Activated CD4-positive, alpha-beta T cell treated with anti-CD3 and anti-CD28 coated beads for 4 hours (primary cell): Measurements from ENCODE around the gene ZCCHC4.
A peak's percentile ranks its signal among the peaks of the same experiment; 100 is the strongest.

Source experiments
- DNase-seq, 2 donors: peaks; one replicate each; pipeline ENCODE4 v3.0.0-alpha.2; 2020

ZCCHC4 gene

GRCh38 chr4:25312496-25313200, at the start of gene ZCCHC4:
Gene ZCCHC4, plus strand, starts transcription at chr4:25312774. Its CDS starts 36 bp downstream, at chr4:25312810.
- peak; percentile 86 to 87 for DNase-seq

DNA sequence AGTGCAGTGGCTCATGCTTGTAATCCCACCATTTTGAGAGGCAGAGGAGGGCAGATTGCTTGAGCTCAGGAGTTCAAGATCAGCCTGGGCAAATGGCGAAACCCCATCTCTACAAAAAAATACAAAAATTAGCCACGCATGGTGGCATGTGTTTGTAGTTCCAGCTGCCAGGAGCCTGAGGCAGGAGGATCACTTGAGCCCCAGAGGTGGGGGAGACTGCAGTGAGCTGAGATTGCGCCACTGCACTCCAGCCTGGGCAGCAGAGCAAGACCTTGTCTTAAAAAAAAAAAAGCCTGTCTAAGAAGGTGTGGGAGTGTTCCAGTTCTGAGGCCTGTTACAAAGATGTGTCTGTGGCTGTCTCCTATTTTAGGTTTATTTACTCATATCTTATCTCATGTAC, 40.7 kb upstream of the ZCCHC4 start:
- DNase-seq = no peak

DNA sequence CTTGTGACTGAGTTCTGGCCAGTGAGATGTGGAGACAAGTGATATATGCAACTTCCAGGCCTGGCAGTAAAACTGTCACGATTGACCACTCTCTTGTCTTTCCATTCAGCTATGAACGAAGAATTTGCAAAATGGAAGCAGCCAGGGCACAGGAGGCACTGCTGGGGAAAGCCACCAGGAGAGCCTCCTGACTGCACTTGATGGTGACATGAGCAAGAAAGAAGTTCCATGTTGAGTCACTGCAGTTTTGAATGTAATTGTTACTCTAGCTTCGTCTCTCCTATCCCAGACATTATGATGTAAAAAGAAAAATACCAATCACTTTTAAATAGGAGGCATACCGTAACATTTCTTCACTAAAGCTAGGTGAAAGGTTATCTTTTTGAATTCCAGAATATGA, 32.4 kb upstream of the ZCCHC4 start:
- DNase-seq = no peak

DNA sequence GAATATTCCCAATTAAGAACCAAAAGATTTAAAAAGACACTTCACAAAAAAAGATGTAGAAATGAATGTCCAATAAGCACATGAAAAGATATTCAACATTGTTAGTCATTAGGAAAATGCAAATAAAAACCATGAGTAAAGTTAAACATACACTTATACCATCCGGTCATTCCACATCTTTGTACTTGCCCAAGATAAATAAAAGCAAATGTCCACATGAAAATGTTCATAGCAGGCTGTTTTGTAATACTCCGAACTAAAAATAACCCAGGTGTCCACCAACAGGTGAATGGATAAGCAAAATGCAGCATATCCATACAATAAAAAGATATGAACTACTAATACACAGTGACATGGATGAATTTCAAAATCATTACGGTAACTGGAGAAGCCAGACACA, 28.6 kb upstream of the ZCCHC4 start:
- no peak for DNase-seq

GRCh38 chr4:25284466-25284865, 28.1 kb upstream of the ZCCHC4 start:
- no peak for DNase-seq

GRCh38 chr4:25290490-25291067, 22.0 kb upstream of the ZCCHC4 start:
- DNase-seq = no peak

DNA sequence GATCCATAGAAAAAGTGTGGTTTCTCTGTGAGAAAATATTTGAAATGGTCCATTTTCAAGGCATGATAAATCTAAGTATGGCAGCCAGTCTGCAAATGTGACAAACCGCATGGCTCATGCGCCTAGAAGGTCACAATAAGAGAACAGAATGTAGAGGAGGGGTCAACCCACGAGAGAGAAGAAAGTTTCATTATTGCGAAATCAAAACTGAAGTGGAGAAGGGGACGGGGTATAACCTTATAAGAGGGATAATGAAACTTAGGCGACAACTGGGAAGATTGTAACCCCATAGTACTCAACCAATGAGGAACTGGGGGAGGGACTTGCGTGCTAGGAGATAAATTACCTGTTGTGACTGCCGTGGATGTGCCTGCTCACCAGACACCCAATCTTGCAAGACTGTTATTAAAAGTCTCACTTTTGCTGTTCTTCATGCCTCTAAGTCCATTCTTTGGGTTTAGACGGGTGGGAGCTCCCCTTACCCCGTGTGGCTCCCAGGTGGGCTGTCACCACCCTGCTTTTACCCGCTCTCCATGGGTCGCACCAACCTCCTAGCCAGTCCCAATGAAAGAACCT, 21.3 kb upstream of the ZCCHC4 start:
- no peak for DNase-seq

DNA sequence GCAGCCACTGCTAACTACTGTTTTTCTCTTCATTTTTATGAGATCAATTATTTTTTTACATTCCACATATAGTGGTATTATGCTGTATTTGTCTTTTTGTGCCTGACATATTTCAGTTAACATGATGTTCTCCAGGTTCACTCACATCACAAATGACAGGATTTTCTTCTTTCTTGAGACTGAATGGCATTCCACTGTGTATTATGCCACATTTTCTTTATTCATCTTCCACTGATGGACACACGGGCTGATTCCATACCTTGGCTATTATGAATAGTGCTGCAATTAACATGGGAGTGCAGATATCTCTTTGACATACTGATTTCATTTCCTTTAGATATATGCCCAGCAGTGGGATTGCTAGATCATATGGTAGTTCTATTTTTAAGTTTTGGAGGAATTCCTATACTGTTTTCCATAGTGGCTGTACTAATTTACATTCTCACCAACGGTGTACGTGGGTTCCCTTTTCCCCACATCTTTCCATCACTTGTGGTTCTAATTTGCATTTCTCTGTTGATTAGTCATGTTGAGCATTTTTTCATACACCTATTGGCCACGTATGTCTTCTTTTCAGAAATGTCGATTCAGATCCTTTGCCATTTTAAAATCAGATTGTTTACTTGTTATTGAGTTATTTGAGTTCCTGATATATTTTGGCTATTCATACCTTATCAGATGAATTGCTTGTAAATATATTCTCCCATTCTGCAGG, 14.9 kb upstream of the ZCCHC4 start:
- DNase-seq = no peak

GRCh38 chr4:25299476-25300203, 12.9 kb upstream of the ZCCHC4 start:
- no peak for DNase-seq

- no peak for DNase-seq
These were observed 11.1 kb upstream of the ZCCHC4 start for GRCh38 chr4:25301471-25301870.

DNA sequence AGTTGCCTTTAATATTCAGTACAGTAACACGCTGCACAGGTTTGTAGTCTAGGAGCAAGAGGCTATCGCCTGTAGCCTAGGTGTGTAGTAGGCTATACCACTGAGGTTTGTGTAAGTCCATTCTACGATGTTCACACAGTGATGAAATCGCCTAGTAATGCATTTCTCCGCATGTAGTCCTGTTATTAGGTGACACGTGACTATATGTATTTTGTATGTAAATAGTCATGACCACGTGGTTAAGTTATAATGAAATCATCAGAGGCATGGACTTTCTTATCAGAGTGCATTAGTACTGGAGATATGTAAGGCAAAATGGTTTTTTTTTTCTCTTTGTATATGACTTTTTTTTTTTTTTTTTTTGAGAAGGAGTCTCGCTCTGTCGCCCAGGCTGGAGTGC, 9.9 kb upstream of the ZCCHC4 start:
- no peak for DNase-seq

GRCh38 chr4:25303578-25303977, 9.0 kb upstream of the ZCCHC4 start:
- DNase-seq = no peak

GRCh38 chr4:25306518-25307057, 6.0 kb upstream of the ZCCHC4 start:
- no peak for DNase-seq

GRCh38 chr4:25307596-25307995, 5.0 kb upstream of the ZCCHC4 start:
- no peak for DNase-seq

DNA sequence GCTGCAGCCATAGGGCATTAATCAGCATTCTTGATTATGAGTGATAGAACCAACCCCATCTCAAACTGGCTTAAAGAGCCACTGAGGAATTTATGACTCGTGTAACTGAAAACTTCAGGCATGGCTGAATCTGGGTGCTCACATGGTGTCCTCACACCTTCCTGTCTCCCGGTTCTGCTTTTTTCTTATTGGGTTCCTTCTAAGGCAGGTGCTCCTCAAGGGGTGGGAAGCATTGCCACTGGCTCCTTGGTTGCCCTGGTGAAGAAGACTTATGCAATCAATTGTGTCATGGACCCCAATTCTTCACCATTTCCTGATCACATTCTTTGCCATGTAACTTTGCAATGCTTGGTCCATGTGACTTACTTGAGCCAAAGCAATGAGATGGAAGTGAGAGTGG, 4.3 kb upstream of the ZCCHC4 start:
- no peak for DNase-seq

GRCh38 chr4:25308761-25309160, 3.8 kb upstream of the ZCCHC4 start:
- DNase-seq = no peak

GRCh38 chr4:25310066-25310802, 2.3 kb upstream of the ZCCHC4 start:
- DNase-seq = no peak

DNA sequence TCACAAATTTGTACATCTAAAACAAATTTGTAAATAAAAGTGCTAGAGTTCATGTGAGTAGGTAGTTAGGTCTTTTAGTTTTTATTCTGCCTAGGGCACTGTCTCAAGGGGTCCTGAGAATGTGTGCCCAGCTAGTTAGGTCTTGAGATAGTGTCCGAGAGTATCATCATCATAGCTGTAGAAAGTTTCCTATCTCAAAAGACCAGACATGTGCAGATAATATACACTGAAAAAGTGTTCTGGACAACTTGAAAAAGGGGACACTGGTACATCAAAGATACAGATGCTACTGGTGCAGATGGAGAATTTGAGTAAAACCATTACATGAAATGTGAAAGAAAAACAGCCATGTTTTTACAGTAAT, 1.8 kb upstream of the ZCCHC4 start:
- DNase-seq = no peak

- no peak for DNase-seq
These were observed 774 bp downstream of the ZCCHC4 start for GRCh38 chr4:25313201-25313895.

DNA sequence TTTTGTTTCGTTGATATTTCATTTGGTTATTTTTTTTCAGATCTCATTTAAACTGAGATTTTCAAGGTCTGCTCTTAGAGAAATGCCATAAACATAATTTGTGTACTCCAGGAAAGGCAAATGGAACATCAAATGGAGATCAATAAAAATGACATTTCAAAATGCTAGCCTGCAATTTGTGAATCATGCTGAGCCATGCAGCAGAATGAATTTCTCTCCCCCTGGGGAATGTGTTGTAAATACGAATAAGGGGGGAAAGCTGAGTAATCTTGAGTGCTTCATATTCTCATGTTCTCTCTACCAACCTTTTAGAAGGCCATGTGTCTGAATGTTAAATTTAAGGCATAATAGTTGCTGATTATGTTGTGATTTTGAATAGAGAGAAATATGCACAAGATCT, 7.8 kb downstream of the ZCCHC4 start:
- DNase-seq = no peak

- no peak for DNase-seq
These were observed 8.2 kb downstream of the ZCCHC4 start for GRCh38 chr4:25320773-25321172.

DNA sequence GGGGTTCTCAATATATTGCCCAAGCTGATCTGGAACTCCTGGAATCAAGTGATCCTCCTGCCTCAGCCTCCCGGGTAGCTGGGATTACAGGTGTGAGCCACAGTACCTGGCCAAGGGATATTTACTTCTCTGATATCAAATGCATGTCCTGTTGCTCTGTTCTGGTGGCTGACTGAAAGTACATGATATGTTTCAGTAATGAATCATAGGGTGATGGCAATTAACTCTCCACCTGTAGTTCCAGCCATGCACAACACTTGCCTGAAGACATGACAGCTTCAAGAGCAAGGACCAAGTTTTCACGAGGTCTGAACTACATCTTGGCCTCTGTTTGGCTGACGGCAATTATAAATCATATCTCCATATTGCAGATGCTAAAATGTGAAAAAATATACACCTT, 9.1 kb downstream of the ZCCHC4 start:
- DNase-seq = no peak
